DMS79 (cell line): ENCODE results near the gene MYOG.

ENCODE experiments used
- DNase-seq: peaks from one replicate; lab custom pipeline; 2025; lab: John Stamatoyannopoulos, UW

The MYOG gene

DNA sequence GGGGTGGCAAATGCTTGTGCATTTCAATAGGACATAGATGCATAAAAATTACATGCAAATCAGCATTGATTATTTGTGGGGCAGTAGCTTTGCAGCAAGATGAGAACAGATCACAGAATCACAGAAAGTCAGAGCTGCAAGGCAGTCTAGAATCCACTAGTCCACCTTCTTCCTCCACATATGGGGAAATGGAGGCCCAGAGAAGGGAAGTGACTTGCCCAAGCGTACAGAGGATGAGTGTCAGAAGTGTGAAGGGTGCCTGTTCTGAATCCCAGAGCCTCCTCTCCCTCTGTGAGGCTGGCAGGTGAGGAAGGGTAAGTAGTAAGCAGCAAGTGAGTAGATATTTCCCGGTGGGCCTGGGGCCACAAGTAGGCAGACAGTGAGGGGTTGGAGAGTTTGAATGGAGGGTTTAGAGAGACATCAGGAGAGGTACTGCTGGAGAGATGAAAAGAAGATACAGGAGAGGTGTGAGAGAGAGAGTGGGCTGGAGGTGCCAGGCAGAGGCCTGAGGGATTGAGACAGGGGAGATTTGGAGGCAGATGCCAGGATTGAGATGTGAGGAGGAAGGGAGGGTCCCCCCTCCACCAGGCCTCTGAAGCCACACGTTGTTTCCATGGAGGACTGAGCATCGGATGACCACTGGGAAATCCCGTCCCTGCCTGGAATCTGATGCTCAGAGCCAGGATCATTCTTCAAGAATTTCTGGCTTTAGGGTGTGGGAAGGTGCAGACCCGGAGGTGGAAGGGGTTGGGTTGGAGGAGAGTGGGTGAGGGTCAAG is 4.8 kb upstream of the MYOG start:
- DNase-seq = no peak

DNA sequence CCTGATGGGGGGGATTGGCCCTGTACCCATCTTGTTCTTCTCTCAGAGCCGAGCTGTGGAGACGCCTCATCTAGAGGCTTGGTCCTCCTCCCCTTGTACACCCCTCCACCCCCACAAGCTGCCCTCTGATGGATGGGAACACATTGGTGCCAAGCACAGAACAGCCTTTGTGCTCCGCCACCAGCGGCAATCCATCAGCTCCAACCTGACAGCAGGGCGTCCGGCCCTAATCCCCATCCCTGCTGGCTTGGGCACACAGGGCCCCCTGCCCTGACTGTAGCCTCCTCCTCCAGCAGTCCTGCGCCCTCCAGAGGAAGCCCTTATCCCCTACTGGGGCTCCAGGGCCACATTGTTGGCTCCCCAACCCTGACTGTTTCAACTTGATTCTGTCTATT is 3.8 kb upstream of the MYOG start:
- no peak for DNase-seq

DNA sequence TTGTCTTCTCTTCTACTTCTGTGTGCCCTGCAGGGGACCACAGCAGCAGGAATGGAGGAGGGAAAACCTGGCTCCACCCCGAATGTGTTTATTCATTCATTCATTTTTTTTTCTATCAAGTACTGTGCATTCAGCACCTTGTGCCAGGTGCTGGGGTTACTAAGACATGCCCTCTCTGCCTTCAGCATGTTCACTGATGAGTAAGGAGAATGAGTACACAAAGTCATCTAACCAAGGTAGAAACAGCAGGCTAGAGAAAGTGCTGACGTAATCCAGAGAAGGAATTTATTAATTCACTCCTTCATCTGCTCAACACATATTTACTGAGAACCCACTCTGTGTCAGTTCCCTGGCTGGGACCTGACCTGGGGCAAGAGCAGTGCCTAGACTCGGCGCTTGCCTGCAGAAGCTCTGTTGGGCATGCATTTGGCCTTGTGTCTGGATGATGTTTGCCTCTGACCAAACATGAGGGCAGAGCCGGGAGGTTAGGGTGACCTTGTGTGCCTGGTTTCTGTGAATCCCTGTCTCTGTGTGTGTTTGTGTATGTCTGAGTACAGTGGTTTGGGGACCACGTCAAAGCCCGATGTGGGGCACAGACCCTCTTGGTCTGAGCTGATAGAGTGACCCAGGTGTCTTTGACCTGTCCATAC is 3.3 kb upstream of the MYOG start:
- DNase-seq = no peak

DNA sequence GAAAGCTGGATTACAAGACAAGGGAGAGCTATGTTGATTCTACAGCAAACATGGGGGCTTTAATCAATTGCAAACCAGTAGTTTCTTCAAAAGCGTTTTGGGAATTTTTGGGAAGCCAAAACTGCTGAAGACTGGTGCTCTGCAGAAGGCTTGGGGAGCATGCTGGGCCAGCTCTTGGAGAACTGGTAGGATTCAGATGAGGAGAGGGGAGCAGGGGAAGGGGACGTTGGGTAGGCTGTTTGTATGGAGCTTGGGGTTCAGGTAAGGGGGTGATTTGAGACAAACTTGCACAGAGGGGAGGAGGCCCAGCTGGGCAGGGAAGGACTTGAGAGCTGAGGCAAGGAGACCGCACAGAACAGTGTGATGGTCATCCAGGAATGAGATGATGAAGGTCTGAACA is 2.6 kb upstream of the MYOG start:
- DNase-seq = no peak

DNA sequence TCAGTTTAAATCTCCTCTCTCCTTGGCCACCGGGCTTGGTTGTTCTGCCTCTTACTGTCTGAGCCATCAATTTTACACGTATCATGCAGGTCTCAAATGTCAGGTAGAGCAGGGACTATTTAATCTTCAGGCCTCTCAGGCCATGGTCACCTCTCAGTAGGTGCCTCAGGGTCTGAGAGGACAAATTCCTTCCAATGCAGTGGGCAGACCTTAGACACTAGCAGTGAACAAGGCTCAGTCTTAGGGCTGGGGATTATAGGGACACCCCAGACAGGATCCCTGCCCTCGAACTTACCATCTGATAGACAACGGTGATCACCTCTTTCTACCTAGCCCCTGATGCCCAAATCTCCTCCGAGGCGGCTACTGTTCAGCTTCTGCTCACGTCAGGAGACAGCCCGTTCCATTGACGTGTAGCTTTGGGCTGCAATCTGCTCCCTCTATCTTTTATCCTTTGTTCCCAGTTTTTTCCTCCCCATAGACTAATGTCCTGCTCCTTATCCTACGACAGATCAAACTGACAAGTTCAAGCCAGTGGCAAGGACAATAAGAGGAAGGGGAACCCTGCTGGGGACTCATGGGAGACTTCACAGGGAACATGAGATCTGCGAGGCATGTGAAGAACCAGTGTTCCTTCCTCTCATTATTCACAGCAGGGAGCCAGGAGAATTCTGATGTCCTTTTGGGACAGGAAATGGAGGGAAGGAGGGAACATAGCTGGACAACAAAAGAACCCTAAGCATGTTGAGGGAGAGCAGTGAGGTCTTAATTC is 1.4 kb upstream of the MYOG start:
- no peak for DNase-seq

DNA sequence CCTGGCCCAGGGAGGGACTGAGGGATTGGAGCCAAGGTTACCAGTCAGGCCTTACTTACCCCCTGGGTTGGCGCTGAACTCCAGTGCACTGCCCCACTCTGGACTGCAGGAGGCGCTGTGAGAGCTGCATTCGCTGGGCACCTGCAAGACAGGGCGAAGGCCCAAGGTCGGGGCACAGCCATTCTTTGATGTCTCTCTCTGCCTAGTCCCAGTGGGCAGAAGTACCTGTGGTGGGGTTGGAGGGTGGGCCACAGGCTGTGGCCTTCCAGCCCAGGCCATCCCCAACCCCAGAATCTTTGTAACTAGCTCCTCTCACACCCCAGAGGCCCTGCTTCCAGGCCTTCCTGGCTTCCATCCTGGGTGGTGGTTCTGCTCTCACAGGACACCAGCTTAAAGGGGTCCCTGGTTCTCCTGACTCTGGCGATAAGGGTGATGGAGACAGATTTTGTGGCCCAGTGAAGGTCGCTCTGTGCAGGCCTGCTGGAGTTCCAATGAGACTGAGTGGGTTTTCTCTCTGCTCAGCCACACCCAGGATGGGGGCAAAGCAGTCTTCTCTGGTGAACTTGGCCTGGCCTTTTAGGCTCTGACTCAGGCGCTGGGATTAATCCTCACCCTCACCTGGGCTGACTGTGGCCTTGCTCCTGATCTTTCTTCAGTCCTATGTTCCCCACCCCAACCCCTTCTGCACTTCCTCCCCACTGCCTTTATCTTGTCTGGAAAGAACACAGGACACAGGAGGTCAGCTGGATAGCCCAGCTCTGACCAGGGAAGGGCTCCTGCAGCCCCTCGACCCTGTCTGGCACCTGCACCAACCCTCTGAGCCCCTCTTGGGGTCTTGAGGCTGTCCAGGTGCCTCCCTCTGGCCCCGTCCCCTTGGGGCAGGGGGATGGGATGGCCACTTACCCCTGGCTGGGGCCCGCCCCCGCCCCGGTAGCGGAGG is 954 bp downstream of the MYOG start:
- DNase-seq = no peak

DNA sequence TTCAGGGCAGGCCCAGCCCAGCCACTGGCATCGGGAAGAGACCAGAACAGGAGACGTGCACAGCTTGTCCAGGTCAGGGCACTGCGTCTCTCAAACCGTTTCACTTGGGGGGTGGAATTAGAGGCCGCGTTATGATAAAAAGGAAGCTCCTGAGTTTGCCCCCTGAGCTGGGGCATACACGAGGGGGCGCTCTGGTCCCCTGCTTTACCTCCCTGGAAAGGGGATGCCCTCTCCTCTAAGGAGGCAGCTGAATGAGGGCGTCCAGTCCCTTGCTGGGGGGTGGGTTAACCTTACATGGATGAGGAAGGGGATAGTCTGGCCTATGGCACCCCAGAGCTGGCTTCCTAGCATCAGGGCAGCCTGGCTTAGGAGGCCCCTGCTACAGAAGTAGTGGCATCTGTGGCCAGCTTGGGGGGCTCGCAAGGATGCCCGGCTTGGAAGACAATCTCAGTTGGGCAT is 2.3 kb downstream of the MYOG start:
- no peak for DNase-seq

DNA sequence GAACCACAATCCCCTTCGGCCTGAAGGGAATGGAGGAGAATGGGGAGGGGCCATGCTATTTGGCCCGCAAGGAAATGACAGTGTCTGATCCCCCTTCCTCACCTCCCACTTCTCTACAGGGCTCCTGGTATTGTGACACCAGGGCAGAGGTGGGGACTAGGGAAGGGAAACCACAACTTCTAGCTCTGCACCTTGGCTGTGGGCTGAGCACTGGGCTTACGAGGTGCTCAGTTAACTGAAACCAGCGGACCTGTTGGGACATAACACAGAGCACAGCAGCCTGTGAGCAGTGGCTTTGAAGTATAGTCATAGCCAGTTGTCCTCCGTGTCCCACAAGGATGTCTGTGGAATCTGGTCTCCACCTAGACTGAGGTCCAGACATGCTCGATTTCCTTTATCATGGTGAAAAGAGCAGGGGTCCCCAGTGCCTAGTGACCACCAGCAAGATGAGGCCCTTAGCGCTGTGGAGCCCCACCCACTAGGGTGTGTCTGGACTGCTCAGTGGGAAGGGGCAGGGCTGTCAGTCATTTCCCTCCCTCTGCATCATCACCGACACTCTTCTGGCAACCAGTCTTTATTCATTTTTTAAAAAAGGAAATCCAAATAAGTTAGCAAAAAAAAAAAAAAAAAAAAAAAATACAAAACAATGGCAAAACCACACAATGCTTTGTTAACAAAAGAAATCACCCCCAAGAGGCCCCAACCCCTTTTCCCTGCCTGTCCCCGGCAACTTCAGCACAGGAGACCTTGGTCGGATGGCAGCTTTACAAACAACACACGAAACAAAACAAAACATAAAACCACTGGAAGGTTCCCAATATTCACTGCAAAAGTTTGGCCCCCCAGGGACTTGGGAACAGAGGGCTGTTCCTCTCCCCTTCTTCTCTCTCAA is 3.0 kb downstream of the MYOG start:
- no peak for DNase-seq

DNA sequence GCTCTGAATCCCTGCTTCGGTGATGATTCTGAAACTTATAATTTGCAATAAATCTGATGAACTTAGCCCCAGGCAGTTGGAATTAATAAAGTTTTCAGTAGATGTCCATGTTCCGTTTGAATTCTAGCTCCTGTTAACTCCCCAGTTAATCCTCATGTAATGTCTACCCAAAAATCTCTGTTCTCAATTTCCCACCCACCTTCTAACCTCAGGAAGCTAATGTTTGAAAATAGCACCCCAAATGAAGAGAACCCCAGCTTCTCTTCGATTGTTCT is 3.6 kb downstream of the MYOG start:
- DNase-seq = no peak

DNA sequence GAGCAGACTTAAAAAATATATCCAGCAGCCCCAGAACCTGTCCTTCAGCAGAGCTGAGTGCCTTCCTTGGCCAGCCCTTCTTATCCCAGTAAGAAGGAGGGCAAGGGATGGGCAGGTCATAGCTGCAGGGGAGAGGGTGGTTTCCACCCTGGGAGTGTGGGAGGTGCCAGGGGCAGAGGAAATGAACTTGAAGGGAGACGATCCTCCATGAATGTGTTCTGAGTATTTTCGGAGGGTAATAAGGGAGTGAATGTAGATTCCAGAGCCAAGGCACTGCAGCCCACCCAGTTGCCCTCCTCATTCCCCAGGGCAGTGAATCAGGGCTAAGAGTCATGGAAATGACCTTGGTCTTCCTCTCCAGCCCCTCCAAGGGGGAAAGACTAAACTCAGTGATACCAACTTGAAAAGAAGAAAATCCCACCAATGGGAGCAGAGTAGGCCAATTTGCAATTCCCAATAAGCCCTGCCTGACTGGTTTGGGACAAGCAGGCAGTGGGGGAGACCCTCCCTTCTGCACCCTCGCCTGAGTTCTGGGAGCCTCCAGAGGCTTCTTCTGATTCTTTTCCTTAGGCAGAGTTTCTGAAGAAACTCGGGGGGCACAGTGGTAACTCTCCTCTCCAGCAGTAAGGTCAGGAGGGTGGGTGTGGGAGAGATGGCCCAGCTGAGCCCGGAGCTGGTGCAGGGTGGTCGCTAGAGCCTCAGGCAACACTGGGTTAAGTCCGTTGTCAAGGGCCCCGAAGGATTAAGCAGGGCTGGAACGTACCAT is 4.2 kb downstream of the MYOG start:
- no peak for DNase-seq

DNA sequence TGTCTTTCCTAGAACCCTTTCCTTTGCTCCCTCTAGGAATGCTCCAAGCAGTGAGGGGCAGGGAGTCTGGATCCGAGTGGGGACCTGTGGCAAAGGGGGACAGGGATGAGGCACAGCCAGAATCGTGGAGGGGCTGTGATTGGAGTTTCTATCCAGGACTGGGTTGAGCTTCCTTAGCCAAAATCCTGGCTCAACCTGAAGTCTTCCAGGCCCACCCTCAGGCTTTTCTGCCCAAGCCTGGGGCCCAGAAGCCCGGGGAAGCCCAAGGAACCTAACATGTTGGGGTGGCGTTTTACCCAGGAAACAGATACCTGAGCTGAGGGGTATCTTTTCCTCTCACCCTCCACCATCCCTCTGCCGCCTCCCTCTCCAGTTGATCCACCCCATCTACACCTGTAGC is 5.4 kb downstream of the MYOG start:
- no peak for DNase-seq

DNA sequence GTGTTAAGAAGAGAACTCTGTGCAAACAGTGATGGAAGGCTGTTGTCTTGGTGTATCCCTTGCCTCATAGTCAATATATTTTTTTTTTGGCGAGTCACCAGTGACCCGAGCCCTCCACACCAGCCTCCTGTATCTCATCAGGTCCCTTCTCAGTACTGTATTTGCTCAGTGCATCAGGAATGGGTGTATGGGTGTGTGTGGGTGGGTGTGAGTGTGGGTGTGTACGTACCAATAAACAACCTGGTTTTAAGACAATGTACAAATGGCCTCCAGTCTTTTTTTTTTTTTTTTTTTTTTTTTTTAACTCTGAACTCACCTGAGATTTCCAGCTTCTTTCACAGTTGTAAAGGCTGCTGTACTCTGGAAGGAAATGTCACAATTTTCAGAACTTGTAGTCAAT is 7.3 kb downstream of the MYOG start:
- DNase-seq = no peak

DNA sequence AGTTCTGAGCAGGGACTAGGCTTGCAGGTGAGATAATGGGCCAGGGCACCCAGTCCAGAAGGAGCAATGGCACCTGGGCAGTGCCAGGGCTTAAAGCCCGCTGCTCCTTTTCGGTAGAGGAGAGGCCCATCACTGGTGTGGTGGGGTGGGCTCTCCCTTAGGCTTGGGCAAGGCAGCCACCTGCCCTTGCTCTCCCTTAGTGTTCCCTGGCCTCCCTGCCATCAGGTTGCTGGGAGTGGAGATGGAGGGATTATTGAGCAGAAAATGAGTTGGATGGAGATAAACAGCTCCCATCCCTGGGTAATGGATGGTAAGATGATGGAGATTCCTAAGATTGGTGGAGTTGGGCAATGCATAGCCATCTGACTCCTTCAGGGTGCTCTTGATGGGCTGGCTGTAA is 7.9 kb downstream of the MYOG start:
- DNase-seq = no peak

DNA sequence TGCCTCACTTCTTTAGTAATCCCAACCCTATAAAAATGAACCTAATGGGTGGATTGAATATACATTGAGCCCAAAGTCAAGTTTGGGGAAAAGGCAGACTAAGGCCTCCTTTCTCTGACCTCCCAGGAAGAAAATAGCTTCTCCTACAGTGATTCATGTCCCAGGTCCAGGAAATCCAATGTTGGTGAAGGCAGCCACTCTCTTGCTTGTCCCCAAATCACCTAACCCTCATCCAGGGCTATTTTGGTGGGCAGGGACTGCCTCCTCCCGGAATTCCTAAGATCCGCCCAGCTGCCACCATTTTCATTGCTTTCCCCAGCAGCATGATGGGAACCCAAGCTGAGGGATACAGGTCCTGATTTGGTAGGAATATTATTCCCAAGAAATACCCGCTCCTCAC is 8.4 kb downstream of the MYOG start:
- DNase-seq = no peak

DNA sequence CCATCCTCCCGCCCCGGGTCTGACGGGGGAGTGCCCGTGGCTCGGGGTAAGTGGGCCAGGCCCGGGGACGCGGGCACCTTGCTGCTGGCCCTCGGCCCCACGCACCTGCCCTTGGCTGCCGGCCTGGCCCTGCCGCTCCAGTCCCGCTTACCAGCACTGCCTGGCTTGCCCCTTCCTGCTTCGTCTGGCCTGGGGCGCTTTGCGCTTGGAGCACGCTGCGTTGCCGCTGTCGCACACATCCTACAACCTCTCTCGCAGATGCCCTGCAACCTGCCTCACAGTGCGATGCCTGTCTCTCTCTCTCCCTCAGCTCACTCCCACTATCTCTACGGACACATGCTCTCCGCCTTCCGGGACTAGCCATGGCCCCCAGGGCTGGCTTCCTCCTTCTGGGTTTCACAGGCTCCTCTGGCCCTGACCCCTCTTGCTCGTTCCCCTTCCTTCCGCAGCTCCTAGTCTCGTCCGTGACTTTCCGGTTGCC is 9.7 kb downstream of the MYOG start:
- DNase-seq = no peak

DNA sequence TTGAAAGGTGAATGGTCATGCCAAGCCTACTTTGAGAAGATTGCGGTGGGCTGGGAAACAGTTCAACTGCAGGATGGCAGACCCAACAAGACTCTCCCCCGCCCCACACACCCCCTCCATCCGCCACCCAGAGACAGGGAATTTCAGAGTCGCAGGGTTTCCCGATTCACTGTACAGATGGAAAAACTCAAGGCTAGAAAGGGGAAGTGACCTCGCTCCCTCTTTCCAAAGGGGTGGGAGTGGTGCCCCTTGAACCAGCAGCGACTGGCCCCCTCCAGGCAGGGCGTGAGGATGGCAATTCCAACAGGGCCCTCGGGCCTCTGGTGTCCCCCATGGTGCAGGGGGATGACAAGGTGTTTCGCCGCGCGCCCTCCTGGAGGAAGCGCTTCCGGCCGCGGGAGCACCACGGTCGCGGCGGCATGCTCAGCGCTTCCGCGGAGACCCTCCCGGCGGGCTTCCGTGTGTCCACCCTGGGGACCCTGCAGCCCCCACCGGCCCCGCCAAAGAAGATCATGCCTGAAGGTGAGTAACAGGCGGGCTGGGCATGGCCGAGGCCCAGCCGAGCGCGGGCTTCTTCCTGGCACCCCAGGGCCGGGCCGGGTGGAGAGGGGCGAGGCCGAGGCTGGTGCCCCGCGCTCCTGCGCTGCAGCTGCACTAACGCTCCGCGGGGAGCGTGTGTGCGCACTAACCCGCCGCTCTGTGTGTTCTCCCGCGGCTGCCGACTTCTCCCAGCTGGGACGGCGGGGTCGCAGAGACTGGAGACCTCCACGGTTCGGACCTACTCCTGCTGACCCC is 10.4 kb downstream of the MYOG start:
- no peak for DNase-seq

DNA sequence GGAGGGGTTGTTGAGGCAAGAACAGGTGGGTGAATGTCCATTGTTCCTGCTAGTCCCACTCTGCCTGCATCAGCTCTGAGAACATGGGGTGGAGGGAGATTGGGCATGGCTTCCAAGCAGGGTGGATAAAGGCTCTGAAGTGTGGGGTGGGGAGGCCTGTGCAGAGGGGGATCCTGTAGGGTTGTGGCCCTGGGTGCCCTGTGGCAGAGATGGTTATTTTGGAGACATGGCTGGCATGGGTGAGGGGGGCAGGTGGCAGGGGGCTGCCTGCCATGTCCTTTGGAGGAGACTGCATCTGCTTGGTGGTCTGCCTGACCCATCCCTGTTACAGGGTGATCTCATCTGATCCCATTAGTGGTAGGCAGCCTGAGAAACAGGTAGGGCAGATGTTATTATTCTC is 11.2 kb downstream of the MYOG start:
- no peak for DNase-seq

DNA sequence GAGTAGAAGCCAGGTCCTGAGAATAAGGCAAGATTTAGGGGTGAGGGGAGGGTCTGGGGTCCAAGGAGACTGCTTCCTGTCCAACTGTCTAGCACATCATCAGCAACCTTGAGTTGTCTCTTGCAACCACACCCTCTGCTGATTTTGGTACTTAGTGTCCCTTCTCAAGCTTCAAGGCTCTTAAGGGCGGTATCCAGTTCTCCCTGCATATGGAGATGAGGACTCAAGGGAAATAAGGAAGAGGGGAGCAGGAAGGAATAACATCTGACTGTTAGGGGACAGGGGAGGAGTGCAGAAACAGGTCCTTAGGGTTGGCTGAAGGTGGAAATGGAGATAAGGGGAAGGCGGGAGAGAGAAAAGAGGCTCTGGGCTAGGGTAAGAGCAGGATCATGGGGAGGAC is 12.3 kb downstream of the MYOG start:
- DNase-seq = no peak

DNA sequence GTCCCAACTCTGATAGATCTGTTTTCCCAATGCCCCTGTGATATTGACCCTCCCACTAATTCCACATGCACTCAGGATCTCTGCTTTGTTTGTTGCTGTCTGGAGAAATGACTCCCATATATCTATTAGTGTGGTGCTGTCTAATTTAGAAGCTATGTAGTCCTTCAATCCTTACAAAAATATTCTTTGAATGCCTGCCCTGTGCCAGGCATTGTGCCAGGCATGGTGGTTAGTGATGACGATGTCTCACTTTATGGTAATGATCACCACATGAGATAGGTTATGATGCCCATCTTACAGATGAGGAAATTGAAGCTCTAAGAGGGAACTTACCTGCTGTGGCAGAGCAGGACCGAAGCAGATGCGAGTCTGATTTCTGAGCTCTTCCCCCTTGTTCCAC is 12.9 kb downstream of the MYOG start:
- DNase-seq = no peak
